GM10266 (cell line): ENCODE results near the gene CCDC188.

ENCODE experiments used
- DNase-seq: peaks from one replicate; pipeline ENCODE4 v3.0.0; 2012; ENCODE audit errors: extremely low spot score
- TF ChIP-seq, protein P1 (sequence below): IDR thresholded peaks from 2 replicates; pipeline ENCODE4 v1.5.1; 2012; ENCODE audit warnings: mild to moderate bottlenecking, low read depth; ENCODE audit not compliant: control insufficient read depth, insufficient read depth; ENCODE audit errors: missing control alignments

Gene CCDC188

DNA sequence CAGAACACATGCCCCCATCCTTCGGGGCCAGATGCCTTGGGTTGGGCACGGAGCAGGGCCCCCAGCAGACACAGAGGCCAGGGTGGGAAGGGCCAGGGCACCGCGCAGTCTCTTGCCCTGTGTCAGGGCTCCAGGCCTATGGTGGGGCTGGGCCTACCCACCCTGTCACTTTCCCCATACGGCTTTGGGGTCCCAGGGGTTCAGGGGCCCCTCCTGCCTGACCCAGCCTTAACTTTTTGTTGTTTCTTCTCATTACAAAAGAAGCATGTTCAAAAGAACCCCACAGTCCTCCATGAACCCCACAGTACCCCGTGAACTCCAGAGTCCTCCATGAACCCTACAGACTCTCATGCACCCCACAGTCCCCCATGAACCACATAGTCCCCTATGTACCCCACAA is 33.0 kb upstream of the CCDC188 start:
- no peak for DNase-seq
- TF ChIP-seq, protein P1, sequence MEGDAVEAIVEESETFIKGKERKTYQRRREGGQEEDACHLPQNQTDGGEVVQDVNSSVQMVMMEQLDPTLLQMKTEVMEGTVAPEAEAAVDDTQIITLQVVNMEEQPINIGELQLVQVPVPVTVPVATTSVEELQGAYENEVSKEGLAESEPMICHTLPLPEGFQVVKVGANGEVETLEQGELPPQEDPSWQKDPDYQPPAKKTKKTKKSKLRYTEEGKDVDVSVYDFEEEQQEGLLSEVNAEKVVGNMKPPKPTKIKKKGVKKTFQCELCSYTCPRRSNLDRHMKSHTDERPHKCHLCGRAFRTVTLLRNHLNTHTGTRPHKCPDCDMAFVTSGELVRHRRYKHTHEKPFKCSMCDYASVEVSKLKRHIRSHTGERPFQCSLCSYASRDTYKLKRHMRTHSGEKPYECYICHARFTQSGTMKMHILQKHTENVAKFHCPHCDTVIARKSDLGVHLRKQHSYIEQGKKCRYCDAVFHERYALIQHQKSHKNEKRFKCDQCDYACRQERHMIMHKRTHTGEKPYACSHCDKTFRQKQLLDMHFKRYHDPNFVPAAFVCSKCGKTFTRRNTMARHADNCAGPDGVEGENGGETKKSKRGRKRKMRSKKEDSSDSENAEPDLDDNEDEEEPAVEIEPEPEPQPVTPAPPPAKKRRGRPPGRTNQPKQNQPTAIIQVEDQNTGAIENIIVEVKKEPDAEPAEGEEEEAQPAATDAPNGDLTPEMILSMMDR: no peak

DNA sequence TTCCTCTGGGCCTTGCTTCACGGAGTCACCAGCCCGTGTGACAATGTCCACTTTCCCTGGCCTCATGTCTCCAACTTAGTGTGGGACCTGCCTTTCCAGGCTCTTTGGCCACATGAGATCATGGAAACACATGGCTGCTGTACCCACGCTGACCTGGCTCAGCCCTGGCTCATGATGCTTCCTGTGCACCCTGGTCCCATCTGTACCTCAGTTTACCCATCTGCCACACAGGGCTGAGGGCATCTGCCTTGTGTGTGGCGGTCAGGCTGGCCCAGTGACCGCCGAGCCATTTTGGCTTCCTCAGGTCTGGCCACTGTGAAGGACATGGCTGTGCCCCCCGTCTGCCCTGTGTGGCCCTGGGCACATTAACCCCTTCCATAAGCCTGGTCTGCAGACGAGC is 32.2 kb upstream of the CCDC188 start:
- TF ChIP-seq, protein P1: no peak

DNA sequence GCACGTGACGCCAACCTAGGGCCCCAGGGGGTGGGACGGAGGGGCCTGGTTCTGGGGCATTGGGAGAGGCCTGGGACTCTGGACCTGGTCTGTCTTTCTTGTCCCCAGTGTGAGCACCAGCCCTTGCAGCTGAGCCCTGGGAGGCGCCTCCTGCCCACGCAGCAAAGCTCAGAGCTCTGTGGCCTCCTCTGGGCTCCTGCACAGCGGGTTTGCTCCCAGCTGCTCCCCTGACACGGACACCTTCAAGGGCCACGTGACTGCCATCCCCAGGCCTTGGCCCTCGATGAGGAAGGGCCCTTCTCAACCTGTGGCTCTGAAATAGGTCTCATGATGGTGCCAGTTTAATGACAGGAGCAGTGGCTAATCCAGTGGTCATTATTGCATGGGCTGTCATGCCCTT is 31.5 kb upstream of the CCDC188 start:
- TF ChIP-seq, protein P1: no peak
- no peak for DNase-seq

More for the DNA sequence above, 32.2 kb upstream of the CCDC188 start:
- no peak for DNase-seq

DNA sequence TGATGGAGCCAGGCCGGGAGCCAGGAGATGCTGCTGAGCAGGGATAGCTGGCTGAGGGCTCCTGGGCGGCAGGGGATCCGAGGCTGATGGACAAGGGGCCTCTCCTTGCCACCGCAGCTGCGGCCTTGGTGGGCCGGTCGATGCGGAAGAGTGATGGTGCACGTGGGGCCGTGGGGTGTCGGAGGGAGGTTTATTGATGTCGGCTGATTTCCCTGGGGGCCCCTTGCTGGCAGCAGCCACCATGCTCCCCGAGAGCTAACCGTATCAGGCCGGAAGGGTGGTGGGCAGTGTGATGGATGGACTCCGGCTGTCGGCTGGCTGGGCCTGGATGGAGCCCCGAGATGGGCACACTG is 31.0 kb upstream of the CCDC188 start:
- TF ChIP-seq, protein P1: no peak
- DNase-seq: no peak

DNA sequence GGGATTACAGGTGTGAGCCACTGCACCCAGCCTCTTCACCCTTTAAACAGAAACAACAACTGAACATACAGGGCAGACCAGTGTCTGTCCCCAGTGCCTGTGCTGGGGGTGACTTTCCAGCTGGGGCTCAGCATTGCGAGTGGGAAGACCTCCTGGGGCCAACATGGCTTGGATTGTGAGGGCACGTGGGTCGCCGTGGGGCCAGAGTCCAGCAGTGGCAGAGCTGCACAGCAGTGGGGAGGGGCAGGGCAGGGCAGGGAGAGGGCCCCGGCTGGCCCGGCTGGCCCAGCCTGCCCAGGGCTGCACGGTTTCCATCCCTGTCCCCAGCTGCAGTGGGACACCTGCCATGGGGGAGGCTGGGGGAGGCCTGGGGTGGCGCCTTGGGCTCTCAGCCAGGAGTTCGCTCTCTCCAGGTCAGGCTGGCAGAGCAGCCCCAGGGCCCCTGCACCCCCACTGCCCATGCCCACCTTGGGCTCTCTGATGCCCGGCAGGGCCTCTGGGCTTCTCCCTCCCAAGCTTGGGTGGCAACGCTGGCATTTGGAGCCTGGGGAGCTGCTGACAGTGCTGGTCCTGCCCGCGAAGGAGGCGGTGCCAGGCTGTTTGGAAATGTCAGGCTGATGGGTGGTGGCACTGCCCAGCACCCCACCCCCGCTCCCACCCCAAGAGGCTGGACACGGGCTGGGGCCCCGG is 30.5 kb upstream of the CCDC188 start:
- TF ChIP-seq, protein P1: no peak
- no peak for DNase-seq

DNA sequence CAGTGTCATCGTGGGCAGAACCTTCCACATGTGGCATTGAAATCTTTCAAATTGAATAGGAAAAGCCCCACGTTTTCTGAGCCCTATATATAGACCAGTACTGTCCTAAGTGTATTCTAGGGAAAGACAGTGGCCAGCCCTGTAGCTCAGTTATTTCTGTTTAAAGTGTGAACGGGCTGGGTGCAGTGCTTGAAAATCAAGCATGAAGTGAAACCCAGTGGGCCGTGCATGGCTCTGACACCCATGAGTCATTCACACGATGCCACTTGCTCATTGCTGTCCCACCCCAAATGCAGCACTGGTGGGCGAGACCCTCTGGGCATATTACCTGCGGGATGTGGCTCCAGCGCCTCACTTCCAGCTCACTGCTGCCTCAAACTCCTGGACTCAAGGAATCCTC is 29.8 kb upstream of the CCDC188 start:
- TF ChIP-seq, protein P1: no peak
- DNase-seq: no peak

DNA sequence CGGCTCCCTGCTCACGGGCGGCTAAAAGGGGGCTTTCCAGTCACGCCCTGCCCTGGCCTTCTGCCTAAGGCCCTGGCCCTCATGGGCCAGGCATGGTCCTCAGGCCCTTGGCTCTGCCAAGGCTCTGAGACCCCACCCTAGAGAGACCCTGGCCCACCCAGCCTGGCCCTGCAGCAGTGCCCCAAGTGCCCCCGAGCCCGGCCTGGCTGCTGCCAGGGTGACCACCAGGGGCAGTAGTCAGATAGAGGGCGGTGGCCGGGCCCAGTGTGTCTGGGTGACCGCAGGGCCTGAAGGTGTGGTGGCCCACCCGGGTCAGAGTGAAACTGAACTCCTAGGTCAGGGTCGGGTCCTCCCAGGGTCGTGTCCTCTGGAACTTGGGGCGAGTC is 29.4 kb upstream of the CCDC188 start:
- TF ChIP-seq, protein P1: peak; percentile 25
- no peak for DNase-seq
